Hepatocyte (in vitro differentiated cells): ENCODE results near the gene PRL.

ENCODE experiments used
- CTCF ChIP-seq: fragments of 200-600 bp; sonication (generic); IDR thresholded peaks from 2 replicates; pipeline ENCODE4 v1.5.1; 2016; ENCODE audit warnings: antibody characterized with exemption, mild to moderate bottlenecking; ENCODE audit not compliant: poor library complexity
- EZH2phosphoT487 ChIP-seq: fragments of 200-600 bp; sonication (generic); IDR thresholded peaks from one replicate; pipeline ENCODE4 v1.6.1; 2018; ENCODE audit warnings: antibody characterized with exemption, mild to moderate bottlenecking, low read depth, moderate library complexity; ENCODE audit not compliant: unreplicated experiment, severe bottlenecking

- no peak for TF ChIP-seq CTCF
- TF ChIP-seq EZH2phosphoT487 = no peak
These were observed 8.1 kb downstream of the PRL start for GRCh38 chr6:22288721-22289120.
